Left colon (tissue), 2 donors: ENCODE measurements around the gene ZEB2. TPM values are rescaled to one million over a fixed set of nuclear protein-coding genes. Genes with fewer than 3 reads are reported as not detected.

Source experiments
- ATAC-seq: fragments of 200-7000 bp; cut with Tn5 transposase; one replicate; pipeline ENCODE4 v1.9.1; 2020; ENCODE audit warnings: mild to moderate bottlenecking, moderate library complexity
- DNase-seq, 2 donors: peaks; one replicate each; pipeline ENCODE4 v3.0.0-alpha.2; 2020
- intact Hi-C, 2 donors: fragments of 100-400 bp; cut with DNase I in 1 of 2; cut with micrococcal nuclease in 1 of 2; formaldehyde crosslinking; loops; one replicate each; pipeline versions ENCODE4 v1.11.2 to v1.14.0; 2022; cut with DNase I, micrococcal nuclease
- total RNA-seq, 2 donors: library from RNA; stranded (reverse); fragmentation: NEBNext Ultra II Directional; extraction: Animal tissue kit (Norgen Biotek cat#: 25700); gene quantifications; one replicate each; pipeline ENCODE4 v1.2.1, GENCODE V29; 2021
- donor health status: DM: no; HTN: no; CAD: no.
- donor health status: DM: yes; HTN: yes; CAD: no.

Gene ZEB2
- total RNA-seq, 2 donors from 2014 or later, result 15.4 to 41.1 TPM

- DNase-seq (no peak), ATAC-seq (no peak)
- intact Hi-C loops, result no loop called here
Measured at GRCh38 chr2:144463266-144463665, 56.7 kb downstream of the ZEB2 start.

DNA sequence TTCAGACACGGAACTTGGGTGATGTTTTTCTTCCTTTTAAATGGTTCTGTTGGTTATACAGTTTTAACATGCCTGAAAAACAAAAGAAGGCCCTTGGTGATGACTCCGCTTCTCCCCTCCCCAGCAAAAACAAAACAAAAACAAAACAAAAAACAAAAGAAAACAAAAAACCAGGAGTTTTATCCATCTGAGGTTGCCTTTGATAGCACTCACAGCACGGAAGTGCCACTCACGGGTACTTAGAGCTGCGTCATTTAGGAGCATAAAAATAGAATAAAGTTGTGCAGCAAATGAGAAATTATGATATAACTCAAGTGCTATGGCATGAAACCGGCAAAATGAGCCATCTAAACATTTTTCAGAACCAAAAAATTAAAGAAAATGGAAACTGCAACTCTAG, 57.7 kb downstream of the ZEB2 start:
- DNase-seq, result no peak
- no peak for ATAC-seq
- intact Hi-C loops, result no loop called here

DNA sequence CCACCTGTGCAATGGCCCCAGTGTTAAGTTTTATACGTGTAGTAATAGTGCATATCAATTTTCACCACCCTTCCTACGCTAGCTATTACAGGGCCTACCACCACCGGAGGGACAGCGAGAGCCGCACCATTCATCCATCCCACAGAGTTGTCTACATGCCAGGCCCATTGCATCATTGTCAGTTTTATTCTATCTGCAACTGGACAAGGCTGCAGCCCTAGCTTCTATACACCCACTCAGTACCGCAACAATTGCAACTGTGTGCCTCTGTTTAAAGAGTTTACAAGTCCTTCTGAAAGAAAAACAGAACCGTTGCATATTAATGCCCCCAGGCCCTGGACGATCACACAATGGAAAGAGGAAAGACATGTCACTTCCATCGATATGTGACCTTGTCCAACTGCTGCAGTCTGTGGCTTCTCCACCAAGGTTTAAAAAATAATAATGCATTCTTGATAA, 58.6 kb downstream of the ZEB2 start:
- DNase-seq (no peak), ATAC-seq (no peak)
- intact Hi-C loops, result no loop called here

DNA sequence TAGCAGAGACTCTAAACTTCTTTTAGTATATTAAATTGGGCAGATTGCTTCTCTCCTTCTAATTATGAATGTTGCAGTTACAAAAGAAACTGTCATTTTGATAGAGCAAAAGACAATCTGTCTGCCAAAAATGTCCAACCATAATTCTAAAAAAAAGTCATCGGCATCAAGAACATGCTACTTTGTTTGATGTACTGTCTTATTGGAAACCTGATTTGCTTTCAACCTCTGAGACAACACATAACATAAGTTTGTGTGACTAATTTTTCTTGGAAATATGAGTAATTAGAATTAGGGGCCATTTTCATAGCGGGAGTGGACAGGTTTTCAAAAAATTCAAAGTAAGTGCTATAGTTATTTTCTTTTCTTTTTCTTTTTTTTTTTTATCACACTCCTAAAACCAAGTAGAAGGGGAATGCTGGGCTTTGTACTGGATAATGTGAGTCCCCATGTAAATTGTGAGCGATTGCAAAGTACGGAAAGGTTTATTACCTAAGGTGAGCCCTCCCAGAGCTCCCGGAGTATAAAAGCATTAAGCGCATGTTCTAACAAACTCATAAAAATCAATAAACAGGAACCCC, 59.1 kb downstream of the ZEB2 start:
- intact Hi-C loops, result no loop called here
- no peak for DNase-seq
- no peak for ATAC-seq

DNA sequence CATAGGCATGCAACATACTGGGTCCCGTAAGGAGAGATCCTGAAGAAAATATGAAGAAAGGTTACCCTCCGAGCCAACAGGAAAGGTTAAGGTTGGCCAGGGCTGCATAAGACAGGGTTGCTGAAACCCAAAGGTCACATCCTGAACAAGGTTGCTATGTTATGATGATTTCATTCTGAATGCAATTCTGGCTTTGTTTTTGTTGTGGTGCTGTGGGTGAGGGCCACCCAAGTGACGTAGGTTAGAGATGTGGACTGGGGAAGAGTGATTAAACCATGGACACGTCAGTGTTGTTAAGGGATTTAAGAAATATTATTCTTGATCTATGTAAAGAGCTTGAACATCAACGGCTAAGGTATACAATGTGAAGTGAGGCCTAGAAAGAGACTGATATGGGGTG, 60.0 kb downstream of the ZEB2 start:
- peak; percentile 33 for ATAC-seq
- no peak for DNase-seq
- intact Hi-C loops, result no loop called here

DNA sequence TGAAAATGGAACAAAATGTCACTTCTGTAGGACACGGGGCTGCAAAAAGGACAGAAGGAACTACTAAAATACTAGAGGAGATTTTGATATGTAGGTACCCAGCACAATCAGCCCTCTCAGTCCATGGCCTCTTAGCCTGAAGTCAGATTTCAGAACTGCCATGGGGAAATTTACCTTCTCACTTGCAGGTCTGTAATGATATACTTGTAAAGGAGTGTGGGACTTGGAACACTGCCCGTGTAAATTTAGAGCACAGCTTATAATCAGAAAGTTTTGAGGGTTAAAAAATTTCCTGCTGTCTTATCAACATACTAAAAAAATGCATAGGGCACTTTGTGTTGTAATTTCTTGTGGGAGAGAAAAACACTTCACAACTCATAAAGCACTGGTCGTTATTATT, 60.6 kb downstream of the ZEB2 start:
- no peak for DNase-seq
- ATAC-seq, result no peak
- intact Hi-C loops, result no loop called here

- DNase-seq (no peak), ATAC-seq (no peak)
- intact Hi-C loops, result no loop called here
Measured at GRCh38 chr2:144458541-144458940, 61.4 kb downstream of the ZEB2 start.

DNA sequence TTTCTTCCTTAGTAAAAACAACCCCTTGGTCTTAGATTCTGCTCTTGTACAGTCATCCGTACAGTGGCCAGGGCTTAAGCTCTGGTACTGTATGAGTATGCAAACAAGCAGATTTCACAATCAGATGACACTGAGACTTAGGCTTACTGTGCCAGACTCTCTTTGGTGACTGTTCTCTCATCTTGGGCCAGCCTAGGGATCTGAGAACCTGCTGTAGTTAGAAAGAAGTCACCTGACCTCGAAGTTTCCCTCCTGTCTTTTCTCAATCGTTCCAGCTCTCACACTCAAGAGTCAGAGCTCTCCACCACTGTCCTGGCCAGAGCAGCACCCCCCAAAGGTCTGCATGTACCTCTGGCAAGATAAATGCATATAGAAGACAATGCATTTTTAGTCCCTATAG, 63.2 kb downstream of the ZEB2 start:
- intact Hi-C loops, result no loop called here
- ATAC-seq (no peak), DNase-seq (no peak)

DNA sequence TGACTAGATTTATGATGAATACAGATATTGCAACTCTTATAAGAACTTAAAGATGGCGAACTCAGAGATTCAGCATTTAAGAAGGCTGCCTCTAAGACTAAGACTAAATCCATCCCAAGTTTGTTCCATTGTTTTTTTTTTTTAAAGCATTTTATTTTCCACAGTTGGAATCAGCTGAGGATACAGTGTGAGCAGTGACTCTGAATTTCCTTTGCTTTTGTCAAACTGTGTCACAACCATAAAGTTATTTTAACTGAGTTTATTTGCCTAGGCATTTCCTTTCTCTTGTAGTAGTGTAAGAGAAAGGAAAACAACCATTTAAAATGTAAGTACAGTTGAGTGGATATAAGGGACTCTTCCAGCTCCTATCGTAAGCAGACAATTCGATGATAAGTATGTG, 63.9 kb downstream of the ZEB2 start:
- intact Hi-C loops, result no loop called here
- no peak for ATAC-seq
- DNase-seq, result no peak

DNA sequence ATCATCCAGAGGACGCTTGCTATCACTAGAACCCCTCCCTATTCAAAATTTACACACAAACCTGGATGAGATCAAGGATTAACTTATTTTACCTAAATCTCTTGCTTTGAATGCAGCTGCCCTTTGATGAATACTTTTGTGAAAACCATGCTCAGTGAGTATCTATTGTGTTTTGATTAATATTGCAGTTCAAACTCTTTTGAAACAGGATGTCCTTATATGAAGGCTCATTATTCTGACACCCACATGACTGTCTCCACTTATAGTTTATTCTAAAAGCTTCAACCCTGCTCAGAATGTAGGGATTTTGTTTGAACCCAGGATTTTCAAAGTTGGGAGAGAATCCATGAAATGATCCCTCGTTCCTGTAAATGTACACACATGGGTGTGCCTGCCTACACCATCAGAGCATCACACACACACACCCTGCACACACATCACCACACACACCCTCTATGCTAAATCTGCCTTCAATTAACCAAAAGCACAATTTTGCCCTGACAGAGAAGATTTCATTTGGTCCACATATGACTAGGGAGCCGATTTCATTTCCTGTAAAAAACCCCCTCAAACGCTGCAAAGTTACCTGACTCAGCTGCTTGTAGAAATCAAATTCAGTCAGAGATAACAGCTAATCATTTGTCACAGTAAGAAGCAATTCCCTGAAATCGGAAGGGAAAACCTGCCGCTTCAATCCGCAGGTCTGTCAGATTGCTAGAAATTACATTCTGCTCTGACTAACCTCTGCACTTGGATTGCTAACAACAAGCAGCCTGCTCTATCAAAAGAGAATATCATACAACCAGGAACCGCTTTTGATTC, 65.2 kb downstream of the ZEB2 start:
- no peak for DNase-seq
- intact Hi-C loops, result no loop called here
- ATAC-seq, result no peak

GRCh38 chr2:144453486-144454158, 66.3 kb downstream of the ZEB2 start:
- ATAC-seq (no peak), DNase-seq (no peak)
- intact Hi-C loops, result no loop called here

GRCh38 chr2:144452989-144453336, 67.0 kb downstream of the ZEB2 start:
- no peak for DNase-seq
- intact Hi-C loops, result no loop called here
- no peak for ATAC-seq

GRCh38 chr2:144452169-144452988, 67.5 kb downstream of the ZEB2 start:
- intact Hi-C loops, result no loop called here
- ATAC-seq (no peak), DNase-seq (no peak)

- no peak for DNase-seq
- ATAC-seq, result no peak
- intact Hi-C loops, result no loop called here
Measured at GRCh38 chr2:144451443-144451842, 68.5 kb downstream of the ZEB2 start.

GRCh38 chr2:144449028-144449406, 70.9 kb downstream of the ZEB2 start:
- ATAC-seq (peak; percentile 56), DNase-seq (peak in 1 of 2 donors; percentile 21)
- intact Hi-C loops, result no loop called here

- ATAC-seq (no peak), DNase-seq (no peak)
- intact Hi-C loops, result no loop called here
Measured at GRCh38 chr2:144448389-144449027, 71.4 kb downstream of the ZEB2 start.

DNA sequence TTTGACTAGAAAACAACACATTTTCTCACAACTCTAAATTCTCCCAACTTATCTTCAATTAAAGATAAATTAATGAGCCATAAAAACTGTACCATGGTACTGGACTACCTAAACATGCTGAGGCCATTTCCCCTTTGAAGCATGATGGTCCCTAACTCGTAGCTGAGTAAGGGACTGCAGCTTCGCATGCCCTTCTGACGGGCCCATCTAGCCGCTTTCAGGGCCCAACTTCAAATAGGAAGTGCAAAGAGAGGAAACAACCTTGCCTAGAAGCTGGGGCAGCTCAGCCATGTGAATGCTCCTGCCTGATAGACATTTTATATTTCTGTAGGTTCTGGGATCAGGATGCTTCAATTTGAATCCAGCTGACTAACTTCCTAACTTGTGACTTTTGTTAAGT, 72.4 kb downstream of the ZEB2 start:
- DNase-seq (no peak), ATAC-seq (no peak)
- intact Hi-C loops, result no loop called here

GRCh38 chr2:144446136-144446535, 73.8 kb downstream of the ZEB2 start:
- DNase-seq, result no peak
- intact Hi-C loops, result no loop called here
- no peak for ATAC-seq

DNA sequence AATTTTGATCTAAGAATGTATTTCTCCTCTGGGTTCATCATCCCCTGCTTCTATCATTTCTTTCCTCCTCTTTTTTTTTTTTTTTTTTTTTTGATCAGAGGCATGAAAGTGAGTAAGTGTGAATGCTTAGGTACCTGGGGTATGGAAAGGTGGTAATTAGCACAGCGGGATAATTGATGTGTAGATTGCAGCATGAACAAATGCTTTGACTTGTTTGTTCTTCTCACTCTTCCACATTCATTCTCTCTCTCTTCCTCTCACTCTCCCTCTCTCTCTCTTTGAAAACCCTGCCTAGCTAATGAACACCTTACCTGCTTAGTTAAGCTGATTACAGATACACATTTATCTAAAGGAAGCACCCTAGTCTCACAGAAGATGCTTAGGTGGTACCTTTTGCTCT, 74.7 kb downstream of the ZEB2 start:
- intact Hi-C loops, result no loop called here
- ATAC-seq, result no peak

More for the DNA sequence above, 74.7 kb downstream of the ZEB2 start:
- no peak for DNase-seq
